Activated CD4-positive, alpha-beta T cell treated with anti-CD3 and anti-CD28 coated beads for 4 hours (primary cell): ENCODE measurements around the gene FJX1.
"Not testable (repeated sequence)": the region's sequence is repeated elsewhere in the genome, so short reads cannot be mapped to it uniquely, and the experiment has no call there.

Experiments used
- DNase-seq, 2 donors: peaks; one replicate each; pipeline ENCODE4 v3.0.0-alpha.2; 2020

Gene FJX1

GRCh38 chr11:35639591-35640179 lies 21.4 kb downstream of the FJX1 start:
- no peak for DNase-seq

DNA sequence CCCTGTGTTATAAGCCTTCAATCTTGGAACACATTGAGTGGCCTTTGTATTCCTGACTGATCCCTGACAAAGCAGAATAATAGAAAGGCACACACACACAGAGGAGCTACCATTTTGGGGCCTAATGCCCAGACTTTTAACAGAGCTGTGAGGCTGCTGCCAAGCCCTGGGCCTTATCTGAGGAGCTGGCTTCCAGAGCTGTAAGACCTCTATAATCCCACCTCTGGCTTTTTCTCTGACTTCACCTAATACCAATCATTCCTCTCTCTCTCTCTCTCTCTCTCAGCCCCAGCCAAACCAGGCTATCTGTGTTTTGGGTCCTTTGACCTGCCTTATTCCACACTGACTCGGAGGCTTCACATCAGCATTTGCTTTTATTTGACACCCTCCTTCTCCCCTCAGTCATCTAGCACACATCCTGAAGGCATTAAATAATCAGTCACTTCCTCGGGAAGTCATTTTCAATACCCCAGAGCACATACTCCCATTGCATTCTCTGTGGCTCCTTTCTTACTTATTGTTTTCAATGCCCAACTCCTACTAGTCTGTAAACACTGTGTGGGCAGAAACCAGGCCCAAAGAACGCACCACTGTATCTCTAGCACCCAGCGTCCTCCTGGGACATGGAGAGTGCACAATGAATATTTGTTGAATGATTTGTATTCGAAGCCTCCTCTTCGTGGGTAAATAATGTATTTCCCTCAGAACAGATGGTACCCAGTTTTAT lies 23.1 kb downstream of the FJX1 start:
- no peak for DNase-seq

DNA sequence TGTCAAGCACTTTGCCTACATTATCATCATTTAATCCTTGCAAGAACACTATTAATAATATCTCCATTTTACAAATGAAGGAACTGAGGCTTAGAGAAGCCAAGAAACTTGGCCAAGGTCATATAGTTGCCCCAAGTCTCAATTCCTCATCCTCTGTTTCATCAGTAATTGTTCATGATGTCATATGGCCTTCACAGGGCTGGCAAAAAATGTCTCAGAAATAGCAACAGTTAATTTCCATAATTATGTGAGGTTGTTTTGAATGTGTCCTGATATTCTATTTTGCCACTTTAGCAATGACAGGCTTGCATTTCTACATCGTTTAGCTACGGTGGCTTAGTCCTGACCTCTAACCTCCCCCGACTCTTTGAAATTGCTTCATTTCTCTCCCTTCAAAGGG lies 23.7 kb downstream of the FJX1 start:
- DNase-seq: no peak

DNA sequence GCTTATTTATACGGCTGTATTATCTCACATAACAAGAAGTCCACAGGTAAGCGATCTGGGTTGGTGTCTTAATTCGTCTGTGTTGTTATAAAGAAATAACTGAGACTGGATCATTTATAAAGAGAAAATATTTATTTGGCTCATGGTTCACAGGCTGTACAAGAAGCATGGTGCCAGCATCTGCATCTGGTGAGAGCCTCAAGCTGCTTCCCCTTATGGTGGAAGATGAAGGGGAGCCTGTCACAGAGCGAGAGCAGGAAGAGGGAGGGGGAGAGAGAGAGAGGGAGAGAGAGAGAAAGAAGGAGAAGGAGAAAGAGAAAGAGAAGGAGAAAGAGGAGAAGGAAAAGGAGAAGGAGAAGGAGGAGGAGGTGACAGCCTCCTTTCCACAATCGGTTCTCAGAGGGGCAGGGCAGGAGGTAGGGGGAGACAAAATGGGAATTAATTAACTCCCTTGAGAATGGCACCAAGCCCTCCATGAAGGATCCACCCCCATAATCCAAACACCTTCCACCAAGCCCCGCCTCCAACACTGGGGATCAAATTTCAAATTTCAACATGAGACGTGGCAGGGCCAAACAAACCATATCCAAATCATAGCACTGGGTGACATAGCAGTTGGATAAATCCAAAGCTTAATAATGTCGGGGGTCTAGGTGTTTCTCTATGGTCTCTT lies 29.3 kb downstream of the FJX1 start:
- no peak for DNase-seq

GRCh38 chr11:35650006-35650405 lies 31.7 kb downstream of the FJX1 start:
- no peak for DNase-seq

GRCh38 chr11:35650467-35650866 lies 32.2 kb downstream of the FJX1 start:
- no peak for DNase-seq

DNA sequence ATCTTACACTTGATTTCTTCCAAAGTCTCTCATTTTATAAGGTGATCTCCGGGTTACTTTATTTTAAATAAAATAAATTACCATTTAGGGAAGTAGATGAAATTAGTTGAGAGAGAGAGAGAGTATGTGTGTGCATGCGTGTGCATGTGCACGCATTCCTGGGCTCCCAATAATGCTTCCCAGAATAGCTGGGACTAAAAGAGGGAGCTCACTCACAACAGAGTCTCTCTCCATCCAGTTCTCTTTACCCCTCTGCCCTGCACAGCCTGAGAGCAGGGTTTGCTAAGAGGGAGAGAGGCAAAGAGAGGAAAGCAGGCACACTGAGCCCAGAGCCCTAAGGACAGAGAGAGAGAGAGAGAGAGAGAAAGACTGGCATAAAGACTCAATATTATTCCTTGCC lies 33.0 kb downstream of the FJX1 start:
- DNase-seq: no peak

GRCh38 chr11:35652786-35653185 lies 34.5 kb downstream of the FJX1 start:
- not testable (repeated sequence) for DNase-seq

DNA sequence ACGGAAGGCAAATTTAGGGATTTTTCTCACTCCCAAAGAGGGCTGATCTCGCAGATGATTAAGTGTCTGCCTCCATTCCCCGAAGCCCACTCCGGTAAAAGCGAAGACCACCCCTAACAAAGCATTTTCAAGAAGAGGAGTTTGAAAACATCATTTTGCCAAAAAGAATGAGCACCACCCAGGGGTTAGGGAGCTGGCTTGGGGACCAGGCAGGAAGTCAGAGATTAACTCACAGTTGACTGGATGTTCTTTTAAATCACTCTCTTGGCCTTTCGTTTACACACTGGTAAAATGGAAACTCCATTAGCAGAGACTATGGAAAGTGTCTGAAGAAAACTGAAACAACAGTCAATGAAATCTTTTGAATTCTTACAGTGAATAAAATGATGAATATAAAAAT lies 36.5 kb downstream of the FJX1 start:
- no peak for DNase-seq

- no peak for DNase-seq
Measured at GRCh38 chr11:35655254-35655653, 37.0 kb downstream of the FJX1 start.

DNA sequence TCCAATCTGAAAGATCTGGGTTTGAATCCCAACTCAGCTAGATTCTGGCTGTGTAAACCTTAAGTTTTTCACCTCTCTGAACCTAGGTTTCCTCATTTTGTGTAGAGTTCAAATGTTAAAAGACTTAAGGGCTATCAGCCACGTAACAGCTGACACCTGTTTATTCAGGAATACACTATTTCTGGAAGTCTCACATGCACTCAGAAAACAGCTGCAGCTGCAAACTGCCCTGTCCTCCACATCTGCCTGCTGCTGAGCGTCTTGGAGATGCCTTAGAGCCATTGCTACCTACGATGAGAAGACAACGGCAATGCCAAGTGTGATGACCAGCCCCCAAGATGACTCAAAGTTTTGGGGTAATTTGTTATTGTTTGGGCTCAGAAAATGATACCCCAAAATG lies 37.6 kb downstream of the FJX1 start:
- DNase-seq: no peak

GRCh38 chr11:35658020-35658948 lies 40.0 kb downstream of the FJX1 start:
- DNase-seq: no peak

DNA sequence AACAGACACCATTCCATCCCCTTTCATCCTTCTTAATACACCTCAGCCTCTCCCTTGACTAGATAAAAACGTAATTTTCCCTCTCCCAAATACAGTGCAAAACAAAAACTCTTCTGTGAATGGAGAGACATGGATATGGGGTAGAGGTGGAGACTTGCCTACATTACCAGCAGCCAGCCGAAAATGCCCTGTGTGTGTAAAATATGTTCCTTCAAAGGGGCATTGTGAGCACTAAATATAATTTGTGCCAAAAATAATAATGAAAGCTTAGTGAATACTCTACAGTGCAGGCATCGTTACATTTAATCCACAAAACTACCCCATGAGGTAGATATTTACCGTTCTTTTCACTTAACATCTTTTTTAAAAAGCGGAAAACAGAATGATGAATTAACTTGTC lies 43.3 kb downstream of the FJX1 start:
- no peak for DNase-seq

DNA sequence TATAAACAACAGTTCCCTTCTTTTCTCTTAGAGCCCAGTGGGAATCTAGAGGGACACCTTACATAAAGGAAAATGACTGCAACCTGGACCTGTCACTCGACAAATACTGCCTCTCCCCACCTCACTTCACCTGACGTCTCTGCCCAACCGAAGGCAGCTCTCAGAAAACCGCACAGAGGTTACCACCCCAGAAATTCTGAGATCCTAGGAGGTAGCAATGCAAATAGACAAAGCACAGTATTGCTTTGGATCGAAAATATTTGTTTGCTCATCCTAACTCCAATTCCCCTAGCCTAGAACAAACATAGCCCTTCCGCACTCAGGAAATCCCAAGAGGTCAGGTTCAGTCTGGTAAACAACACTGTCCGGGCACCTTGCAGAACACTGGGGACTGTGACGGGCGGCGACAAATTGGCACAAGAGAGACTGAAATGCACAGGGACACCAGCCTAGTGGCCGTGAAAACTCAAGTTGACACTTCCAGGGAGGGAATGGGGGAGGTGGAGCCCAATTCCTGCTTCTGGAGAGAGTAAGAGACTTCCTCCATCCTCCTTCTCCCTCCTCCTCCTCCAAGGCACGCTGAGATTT lies 43.9 kb downstream of the FJX1 start:
- peak; percentile 1 to 40 for DNase-seq

- DNase-seq: peak; percentile 80 to 82
Measured at GRCh38 chr11:35662649-35663407, 44.6 kb downstream of the FJX1 start, which contains the start of gene TRIM44. Gene TRIM44 (plus strand): TSS chr11:35662775. CDS start chr11:35663112, 337 bp downstream.

DNA sequence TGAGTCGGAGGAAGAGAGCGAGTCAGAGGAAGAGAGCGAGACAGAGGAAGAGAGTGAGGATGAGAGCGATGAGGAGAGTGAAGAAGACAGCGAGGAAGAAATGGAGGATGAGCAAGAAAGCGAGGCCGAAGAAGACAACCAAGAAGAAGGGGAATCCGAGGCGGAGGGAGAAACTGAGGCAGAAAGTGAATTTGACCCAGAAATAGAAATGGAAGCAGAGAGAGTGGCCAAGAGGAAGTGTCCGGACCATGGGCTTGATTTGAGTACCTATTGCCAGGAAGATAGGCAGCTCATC lies 45.1 kb downstream of the FJX1 start:
- no peak for DNase-seq

- no peak for DNase-seq
Measured at GRCh38 chr11:35664977-35665441, 46.7 kb downstream of the FJX1 start.

DNA sequence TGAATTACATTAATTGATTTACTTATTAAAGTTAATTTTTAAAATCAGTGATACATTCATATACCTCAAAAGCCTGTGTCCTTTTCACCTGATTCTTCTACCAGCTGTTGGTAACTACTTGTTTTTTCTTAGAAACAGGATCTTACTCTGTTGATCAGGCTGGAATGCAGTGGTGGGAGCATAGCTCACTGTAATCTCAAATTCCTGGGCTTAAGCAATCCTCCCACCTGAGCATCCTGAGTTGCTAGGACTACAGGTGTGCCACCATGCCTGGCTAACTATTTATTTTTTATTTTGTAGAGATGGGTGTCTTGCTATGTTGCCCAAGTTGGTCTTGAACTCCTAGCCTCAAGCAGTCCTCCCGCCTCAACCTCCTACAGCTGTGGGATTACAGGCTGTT lies 49.0 kb downstream of the FJX1 start:
- no peak for DNase-seq

GRCh38 chr11:35668350-35668749 lies 50.1 kb downstream of the FJX1 start:
- not testable (repeated sequence) for DNase-seq
